SH-SY5Y (cell line): ENCODE data around the gene STEEP1.

ENCODE experiments used
- GATA2 ChIP-seq: IDR thresholded peaks from 2 replicates; pipeline ENCODE4 v1.6.1; 2011; ENCODE audit warnings: mild to moderate bottlenecking, low read depth, low read length
- GATA3 ChIP-seq: IDR thresholded peaks from 2 replicates; pipeline ENCODE4 v1.6.1; 2011; ENCODE audit warnings: low read depth, mild to moderate bottlenecking, low read length, moderate library complexity

GRCh38 chrX:119495734-119496726 is 69.2 kb downstream of the STEEP1 start:
- TF ChIP-seq GATA2 (no peak), GATA3 (no peak)
